GM12801 (cell line): ENCODE measurements around the gene TMEM200A.

Experiments
- TF ChIP-seq, protein P1 (sequence below): IDR thresholded peaks from one replicate; pipeline ENCODE4 v1.5.1; 2011; ENCODE audit warnings: control low read depth; ENCODE audit not compliant: insufficient read length; ENCODE audit errors: extremely low read depth

TMEM200A gene

GRCh38 chr6:130368576-130368975 lies 2.8 kb downstream of the TMEM200A start:
- TF ChIP-seq, protein P1, sequence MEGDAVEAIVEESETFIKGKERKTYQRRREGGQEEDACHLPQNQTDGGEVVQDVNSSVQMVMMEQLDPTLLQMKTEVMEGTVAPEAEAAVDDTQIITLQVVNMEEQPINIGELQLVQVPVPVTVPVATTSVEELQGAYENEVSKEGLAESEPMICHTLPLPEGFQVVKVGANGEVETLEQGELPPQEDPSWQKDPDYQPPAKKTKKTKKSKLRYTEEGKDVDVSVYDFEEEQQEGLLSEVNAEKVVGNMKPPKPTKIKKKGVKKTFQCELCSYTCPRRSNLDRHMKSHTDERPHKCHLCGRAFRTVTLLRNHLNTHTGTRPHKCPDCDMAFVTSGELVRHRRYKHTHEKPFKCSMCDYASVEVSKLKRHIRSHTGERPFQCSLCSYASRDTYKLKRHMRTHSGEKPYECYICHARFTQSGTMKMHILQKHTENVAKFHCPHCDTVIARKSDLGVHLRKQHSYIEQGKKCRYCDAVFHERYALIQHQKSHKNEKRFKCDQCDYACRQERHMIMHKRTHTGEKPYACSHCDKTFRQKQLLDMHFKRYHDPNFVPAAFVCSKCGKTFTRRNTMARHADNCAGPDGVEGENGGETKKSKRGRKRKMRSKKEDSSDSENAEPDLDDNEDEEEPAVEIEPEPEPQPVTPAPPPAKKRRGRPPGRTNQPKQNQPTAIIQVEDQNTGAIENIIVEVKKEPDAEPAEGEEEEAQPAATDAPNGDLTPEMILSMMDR, result no peak

GRCh38 chr6:130369831-130370230 lies 4.0 kb downstream of the TMEM200A start:
- TF ChIP-seq, protein P1, result no peak

GRCh38 chr6:130371921-130372420 lies 6.2 kb downstream of the TMEM200A start:
- TF ChIP-seq, protein P1, result no peak

GRCh38 chr6:130372786-130373185 lies 7.0 kb downstream of the TMEM200A start:
- TF ChIP-seq, protein P1, result no peak

DNA sequence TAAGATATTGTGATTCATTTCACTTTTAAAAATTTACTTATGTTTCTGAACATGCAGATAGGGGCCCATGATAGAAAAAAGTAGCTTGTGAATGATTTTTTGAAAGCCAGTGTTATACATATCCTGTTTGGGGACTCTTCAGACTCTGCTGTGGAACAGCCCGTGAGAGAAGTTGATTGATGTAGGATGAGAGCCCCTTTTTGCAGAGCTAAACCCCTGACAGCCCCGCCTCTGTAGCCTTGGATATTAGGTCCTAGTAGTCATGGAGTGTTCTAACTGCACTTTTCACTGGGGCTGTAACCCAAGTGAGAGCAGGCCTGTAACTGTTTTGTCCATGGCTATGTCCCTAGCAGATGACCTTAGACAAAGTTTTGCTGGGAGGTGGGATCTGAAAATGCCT lies 8.2 kb downstream of the TMEM200A start:
- TF ChIP-seq, protein P1, result no peak

- TF ChIP-seq, protein P1, result no peak
Measured at GRCh38 chr6:130376936-130377335, 11.1 kb downstream of the TMEM200A start.

- TF ChIP-seq, protein P1, result no peak
Measured at GRCh38 chr6:130377371-130377770, 11.6 kb downstream of the TMEM200A start.
